CD4-positive, alpha-beta T cell treated with Interleukin-17A for 4 hours (primary cell): ENCODE measurements around the gene TNFAIP1.

ENCODE experiments used
- DNase-seq: peaks from one replicate; pipeline ENCODE4 v3.0.0-alpha.2; 2020; ENCODE audit warnings: mixed read lengths

The TNFAIP1 gene

DNA sequence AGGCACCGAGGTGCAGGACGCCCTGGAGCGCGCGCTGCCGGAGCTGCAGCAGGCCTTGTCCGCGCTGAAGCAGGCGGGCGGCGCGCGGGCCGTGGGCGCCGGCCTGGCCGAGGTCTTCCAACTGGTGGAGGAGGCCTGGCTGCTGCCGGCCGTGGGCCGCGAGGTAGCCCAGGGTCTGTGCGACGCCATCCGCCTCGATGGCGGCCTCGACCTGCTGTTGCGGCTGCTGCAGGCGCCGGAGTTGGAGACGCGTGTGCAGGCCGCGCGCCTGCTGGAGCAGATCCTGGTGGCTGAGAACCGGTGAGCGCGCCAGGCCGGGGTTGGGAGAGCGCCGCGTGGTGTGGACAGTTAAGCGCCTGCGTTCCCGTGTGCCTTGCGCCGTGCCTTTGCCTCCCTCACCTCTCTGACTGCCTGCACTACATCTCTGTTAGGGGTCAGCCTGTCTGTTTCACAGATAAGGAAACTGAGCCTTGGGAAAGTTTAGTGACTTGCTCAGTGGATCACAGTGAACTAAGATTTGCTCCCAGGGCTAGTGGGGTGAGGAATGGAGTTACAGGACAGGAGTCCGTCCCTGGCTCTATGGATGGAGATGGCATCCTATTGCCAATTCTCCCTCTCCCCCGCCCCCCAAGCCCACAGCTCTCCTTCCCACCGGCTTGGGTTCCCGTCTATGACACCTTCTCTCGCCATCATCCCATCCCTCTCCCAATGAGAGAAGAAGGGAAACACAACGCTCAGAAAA is 36.8 kb downstream of the TNFAIP1 start:
- peak; percentile 37 for DNase-seq

DNA sequence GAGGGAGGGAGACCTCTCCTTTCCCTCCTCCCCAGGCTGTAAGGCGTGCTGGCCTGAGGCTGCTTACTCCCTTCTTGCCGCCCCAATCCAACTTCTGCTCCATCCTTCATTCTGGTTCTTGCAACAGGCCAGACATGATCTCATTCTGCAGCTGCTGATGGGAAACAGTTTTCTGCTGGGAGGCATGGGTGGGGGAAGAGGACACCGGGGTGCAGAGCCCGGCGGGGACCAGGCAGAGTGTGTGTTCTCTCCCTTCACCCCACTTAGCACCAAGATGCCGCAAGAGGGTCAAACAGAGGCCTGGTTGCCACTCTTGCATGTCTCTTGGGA is 37.3 kb downstream of the TNFAIP1 start:
- no peak for DNase-seq

DNA sequence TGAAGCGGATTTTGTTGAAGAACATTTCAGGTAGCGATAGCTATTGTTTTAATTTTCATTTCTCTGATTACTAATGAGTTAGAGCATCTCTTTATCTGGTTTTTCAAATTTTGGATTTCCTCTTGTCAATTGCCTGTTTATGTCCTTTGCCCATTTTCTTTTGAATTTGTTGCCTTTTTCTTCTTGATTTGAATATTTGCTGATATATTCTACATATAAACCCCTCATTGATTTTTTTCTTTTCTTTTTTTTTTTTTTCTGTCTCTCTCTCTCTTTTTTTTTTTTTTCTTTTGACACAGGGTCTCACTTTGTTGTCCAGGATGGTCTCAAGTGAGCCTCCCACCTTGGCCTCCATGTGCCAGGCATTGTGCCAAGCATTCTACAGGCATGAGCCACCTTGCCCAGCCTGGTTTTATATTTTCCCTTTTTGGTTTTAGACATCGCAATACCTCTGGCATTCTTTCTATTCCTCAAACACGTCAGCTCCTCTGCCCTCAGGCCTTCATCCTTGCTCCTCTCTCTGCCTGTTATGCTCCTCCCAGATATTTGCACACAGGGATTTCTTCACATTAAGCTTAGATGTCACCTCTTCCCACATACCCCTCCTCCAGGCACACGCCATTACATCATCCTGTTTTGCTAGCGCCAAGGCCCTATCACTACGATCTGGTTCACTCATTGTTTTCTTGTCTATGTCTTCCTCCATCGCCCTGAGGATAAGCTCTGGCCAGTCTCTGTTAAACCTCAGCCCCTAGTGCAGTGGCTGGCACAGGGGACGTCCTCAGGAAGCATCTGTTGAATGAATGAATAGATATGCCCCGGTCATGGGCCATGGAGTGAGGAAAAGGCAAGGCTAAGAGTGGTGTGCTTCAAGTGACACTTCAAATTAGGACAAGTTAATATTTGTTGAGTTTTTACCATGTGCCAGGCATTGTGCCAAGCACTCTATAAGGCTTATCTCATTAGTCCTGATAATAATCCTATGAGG is 44.5 kb downstream of the TNFAIP1 start:
- DNase-seq: no peak

DNA sequence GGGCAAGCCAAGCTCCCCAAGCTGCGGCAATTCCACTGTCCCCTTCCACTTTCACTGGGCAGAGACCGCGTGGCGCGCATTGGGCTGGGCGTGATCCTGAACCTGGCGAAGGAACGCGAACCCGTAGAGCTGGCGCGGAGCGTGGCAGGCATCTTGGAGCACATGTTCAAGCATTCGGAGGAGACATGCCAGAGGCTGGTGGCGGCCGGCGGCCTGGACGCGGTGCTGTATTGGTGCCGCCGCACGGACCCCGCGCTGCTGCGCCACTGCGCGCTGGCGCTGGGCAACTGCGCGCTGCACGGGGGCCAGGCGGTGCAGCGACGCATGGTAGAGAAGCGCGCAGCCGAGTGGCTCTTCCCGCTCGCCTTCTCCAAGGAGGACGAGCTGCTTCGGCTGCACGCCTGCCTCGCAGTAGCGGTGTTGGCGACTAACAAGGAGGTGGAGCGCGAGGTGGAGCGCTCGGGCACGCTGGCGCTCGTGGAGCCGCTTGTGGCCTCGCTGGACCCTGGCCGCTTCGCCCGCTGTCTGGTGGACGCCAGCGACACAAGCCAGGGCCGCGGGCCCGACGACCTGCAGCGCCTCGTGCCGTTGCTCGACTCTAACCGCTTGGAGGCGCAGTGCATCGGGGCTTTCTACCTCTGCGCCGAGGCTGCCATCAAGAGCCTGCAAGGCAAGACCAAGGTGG is 45.7 kb downstream of the TNFAIP1 start:
- peak; percentile 28 for DNase-seq

DNA sequence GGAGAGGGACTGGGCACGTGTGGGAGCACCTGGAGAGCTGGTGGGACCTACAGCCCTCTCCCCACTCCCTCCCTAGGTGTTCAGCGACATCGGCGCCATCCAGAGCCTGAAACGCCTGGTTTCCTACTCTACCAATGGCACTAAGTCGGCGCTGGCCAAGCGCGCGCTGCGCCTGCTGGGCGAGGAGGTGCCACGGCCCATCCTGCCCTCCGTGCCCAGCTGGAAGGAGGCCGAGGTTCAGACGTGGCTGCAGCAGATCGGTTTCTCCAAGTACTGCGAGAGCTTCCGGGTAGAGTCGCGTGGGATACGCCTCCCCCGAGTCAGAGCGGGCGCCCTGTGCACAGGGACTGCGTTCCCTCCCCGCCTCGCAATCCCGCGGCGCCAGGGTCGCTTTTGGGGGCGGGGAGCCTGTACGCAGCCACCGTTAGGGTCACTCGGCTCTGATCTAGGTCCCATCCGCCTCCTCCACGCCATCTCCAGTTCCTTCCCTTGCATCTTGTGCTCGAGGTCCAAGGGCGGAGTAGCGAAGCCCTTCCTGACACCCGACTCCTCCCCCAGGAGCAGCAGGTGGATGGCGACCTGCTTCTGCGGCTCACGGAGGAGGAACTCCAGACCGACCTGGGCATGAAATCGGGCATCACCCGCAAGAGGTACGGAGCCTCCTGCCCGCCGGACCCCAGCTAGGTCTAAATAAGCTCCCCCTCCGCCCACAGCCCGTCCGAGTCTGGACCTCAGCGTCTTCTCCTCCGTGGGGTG is 48.9 kb downstream of the TNFAIP1 start:
- peak; percentile 73 for DNase-seq

DNA sequence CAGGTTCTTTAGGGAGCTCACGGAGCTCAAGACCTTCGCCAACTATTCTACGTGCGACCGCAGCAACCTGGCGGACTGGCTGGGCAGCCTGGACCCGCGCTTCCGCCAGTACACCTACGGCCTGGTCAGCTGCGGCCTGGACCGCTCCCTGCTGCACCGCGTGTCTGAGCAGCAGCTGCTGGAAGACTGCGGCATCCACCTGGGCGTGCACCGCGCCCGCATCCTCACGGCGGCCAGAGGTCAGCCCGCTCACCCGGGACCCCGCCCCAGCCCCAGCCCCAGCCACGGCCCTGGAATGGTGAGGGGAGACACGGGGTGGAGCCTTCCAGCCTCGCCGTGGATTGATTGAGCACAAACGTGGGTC is 49.5 kb downstream of the TNFAIP1 start:
- peak; percentile 23 for DNase-seq

DNA sequence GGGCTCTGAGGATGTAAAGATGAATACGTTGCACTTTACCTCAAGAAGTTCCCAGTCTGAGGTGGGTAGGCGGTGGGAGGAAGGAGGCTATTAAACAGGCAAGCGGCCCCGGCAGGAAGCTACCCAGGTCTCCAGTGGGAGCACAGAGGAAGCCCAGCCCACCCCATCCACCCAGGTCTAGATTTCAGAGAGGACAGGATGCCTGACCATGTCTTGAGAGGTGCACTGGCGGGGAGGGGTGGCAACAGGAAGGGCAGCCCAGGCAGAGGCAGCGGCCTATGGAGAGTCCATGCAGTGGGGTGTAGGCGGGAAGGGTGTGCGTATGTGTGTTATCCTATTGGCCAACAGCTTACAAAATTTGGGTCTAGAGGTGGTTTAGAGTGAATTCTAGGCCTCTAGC is 49.8 kb downstream of the TNFAIP1 start:
- peak; percentile 28 for DNase-seq

DNA sequence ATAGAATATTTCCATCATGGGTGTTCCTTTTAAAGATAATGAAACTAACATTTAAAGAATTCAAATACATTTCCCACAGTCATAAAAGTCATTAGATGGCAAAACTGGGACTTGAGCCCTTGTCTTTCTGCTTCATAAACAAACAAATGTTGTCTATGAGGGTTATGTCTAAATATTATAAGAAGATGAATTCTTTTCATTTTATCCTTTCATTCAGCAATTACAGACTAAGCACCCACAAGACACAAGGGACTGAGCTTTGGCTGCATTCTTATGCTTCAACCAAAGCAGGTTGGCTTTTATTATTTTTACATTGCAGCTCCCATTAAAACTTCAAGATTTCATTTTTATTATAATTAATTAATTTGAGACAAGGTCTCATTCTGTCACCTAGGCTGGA is 50.8 kb downstream of the TNFAIP1 start:
- DNase-seq: no peak

DNA sequence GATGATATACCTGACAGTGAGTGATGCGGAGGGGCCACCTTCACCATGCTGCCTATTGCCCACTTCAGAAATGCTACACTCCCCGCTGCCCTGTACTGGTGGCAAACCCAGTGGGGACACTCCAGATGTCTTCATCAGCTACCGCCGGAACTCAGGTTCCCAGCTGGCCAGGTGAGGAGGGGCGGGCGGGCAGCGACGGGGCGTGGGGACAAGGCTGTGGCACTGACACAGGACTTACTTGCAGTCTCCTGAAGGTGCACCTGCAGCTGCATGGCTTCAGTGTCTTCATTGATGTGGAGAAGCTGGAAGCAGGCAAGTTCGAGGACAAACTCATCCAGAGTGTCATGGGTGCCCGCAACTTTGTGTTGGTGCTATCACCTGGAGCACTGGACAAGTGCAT is 52.5 kb downstream of the TNFAIP1 start:
- DNase-seq: no peak

DNA sequence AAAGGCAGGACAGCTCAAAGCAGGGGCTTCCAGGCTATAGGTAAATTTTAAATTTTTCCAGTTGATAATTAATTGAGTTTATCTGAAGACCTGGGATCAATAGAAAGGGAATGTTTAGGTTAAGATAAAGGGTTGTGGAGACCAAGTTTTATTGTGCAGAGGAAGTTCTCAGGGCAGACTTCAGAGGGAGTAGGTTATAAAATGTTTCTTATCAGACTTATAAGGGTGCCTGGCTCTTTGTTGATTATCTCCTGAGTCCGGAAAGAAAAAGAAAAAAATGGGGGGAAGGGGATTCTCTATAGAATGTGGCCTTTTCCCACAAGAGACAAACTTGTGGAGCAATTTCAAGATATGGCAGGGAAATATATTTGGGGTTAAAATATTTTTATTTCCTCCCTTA is 54.6 kb downstream of the TNFAIP1 start:
- no peak for DNase-seq

DNA sequence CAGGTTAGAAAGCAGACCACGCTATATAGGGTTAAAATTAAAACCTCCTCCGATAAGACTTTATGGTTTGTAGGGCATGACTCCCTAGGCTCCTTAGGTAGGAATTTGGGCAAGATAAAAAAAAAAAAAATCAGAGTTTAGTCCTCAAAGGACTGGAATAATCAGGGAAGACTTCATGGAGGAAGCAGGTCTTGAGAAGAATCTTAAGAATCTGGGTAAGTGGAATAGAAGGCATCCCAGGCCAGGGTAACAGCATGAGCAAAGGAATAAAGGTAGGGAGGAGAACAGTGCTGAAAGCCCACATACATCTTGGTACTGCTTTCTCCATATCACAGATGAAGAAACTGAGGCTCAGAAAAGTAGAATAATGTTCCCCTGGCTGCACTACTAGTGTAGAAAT is 55.0 kb downstream of the TNFAIP1 start:
- no peak for DNase-seq

DNA sequence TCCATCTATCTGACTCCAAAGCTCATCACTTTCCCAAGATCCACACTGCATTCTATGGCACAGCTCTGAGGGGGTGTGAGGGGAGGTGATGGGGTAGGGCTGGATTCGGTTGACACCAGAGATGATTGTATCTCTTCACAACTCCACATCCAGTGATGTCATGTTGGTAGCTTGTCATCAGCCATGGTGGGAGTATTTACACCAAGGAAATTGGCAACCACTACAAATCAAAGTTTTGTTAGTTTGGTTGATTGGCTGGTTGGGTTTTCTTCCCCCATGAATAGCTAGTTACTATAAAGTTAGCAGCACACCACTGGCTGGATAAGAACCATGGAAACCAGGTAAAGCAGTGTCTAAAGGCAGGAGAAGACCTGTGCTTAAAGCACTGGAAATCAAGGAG is 55.4 kb downstream of the TNFAIP1 start:
- no peak for DNase-seq

DNA sequence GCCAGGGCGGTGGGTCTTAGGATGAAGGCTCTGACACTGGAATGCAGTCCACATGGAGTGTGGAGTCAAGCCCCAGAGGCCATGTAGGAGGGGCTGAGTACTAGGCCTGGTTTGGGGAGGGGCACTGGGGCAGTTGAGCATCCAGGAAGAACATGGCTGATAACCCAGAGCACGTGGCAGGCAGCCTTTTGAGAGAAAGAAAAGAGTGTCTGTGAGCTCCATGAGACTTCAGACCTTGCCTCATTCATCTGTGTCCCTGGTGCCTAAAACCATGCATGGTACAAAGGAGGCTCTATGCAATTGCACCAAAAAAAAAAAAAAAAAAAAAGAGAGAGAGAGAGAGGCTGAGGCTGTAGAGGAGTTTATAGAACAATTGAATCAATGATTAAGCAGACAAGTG is 55.8 kb downstream of the TNFAIP1 start:
- no peak for DNase-seq

DNA sequence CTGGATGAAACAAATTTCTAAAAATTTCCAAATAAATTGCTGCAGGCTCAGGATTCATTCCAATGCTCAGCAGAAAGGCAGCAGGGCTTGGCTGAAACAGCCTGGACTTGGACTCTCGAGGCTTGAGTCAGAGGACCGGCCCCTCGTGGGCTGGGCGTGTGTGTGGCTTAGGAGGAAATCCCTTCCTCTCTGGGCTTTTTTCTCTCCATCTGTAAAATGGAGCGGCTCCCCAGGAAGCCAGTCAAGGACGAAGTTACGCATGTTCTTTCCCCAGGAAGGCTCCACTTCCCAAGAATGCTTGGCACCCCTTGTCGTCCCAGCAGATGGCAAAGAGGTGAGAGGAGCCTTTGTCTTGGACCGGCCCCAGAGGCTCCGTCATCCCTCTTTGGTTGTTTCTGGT is 56.9 kb downstream of the TNFAIP1 start:
- DNase-seq: no peak

DNA sequence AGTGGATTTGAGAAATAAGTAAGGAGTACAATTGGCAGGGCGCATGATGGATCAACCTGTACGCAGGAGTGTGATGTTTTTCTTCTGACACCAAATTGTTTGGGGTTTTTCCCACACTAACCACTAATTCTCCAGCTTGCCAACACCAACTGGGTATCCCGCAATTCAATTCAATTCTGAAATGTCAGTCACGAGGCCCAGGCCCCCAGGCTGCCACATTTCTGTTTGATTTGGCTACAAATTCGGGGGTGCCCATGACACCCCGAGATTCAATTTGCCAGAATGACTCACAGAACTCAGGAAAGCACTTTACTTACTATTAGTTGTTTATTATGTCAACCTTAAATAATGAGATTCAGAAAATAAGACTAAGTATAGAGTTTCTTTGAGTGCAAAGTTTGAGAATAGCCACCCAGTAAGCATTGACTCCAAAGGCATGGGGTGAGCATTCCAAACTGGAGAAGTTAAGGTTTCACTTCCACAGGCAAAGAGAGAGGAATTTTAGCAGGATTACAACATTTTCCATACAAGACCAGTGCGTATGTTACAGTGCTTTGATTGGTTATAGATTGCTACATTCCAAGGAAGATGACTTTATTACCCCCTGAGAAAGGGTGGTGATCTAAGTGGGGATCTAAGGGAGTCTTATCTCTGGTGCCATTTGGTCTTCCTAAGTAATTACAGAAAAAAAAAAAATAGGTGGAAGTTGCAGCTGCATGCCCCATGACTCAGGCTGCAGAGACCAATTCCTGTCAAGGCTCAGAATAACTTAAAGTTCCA is 59.0 kb downstream of the TNFAIP1 start:
- DNase-seq: no peak

DNA sequence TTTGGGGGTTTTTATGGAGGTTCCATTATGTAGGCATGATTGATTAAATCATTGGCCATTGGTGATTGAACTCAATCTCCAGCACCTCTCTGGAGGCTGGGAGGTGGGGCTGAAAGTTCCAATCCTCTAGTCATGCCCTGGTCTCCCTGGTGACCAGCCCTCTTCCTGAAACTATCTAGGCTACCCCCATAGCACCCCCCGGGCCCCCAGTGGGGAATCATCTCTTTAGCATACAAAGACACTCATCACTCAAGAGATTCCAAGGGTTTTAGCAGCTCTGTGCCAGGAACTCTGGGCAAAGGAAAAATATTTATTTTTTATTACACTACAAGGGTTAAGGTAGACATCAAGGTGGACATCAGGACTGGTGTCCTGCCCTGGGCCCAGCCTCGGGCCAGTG is 59.9 kb downstream of the TNFAIP1 start:
- DNase-seq: no peak

DNA sequence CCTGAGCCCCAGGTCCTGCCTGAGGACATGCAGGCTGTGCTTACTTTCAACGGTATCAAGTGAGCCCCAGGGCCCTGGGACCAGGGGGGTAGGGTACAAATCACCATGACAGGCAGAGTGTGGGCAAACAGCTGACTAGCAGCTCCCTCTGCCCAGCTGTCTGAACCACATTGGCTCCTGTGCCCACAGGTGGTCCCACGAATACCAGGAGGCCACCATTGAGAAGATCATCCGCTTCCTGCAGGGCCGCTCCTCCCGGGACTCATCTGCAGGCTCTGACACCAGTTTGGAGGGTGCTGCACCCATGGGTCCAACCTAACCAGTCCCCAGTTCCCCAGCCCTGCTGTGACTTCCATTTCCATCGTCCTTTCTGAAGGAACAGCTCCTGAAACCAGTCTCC is 60.4 kb downstream of the TNFAIP1 start:
- DNase-seq: no peak
